IPS-11a (cell line): ENCODE data around the gene CCSER1.
"Not testable (repeated sequence)": the region's sequence is repeated elsewhere in the genome, so short reads cannot be mapped to it uniquely, and the experiment has no call there.

Experiments
- H3K4me3 ChIP-seq: one replicate; pipeline ENCODE4 v1.5.1; 2013; ENCODE audit warnings: low read depth, low read length, control low read depth

CCSER1 gene

GRCh38 chr4:91621446-91621845 lies 1494.3 kb downstream of the CCSER1 start:
- H3K4me3 ChIP-seq: no peak overlapping the region

- no peak overlapping the region for H3K4me3 ChIP-seq
Observed at GRCh38 chr4:91622925-91623602, 1495.9 kb downstream of the CCSER1 start.

DNA sequence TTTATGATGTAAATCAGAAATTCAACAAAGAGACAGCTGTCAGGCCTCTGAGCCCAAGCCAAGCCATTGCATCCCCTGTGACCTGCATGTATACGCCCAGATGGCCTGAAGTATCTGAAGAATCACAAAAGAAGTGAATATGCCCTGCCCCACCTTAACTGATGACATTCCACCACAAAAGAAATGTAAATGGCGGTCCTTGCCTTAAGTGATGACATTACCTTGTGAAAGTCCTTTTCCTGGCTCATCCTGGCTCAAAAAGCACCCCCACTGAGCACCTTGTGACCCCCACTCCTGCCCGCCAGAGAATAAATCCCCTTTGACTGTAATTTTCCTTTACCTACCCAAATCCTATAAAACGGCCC lies 1496.4 kb downstream of the CCSER1 start:
- not testable (repeated sequence) for H3K4me3 ChIP-seq

DNA sequence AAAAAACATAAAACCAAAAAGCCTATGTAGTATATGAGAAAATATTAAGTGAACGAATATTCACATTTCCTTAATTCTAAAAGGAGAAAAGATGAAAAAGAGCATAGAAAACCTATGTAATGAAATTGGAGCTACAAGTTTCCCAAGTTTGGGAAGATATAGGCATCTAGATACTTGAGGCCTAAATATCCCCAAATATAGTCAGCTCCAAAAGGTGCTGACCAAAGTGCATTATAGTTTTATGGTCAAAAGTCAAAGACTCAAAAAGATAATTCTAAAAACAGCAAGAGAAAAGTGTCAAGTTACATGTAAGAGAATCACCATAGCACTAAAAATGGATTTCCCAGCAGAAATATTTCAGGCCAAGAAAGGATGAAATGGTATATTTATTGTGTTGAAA lies 1502.9 kb downstream of the CCSER1 start:
- no peak overlapping the region for H3K4me3 ChIP-seq

DNA sequence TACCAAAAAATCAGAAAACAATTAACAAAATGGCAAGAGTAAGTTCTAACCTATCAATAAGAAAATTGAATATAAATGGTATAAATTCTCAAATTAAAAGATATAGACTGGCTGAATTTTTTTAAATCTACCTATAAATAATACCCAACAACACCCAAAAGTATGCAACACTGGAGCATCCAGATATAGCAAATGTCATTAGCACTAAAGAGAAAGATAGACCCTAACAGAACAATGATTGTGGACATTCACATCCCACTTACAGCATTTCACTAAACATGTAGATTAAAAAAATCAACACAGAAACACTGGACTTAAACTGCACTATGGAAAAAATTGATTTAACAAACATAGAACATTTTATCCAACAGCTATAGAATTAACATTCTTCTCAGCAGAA lies 1503.6 kb downstream of the CCSER1 start:
- no peak overlapping the region for H3K4me3 ChIP-seq

- no peak overlapping the region for H3K4me3 ChIP-seq
Observed at GRCh38 chr4:91631335-91631734, 1504.1 kb downstream of the CCSER1 start.

DNA sequence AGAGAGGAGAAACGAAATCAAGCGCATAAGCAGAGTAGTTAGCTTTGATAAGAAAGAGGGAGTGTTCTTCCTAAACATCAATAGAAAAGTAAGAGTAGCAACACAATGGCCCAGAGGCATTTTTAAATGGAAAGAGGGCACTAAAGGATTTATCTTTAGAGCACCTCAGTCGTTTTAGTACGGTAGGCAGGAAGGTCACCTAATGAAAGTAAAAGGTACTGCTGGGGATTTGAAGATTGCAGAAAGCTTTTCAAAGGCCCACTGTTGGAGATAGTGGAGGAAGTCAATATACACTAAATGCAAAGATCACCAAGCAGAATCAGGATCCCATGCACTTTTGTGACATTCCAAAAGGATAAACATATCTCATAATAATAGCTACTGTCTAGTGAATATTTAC lies 1508.9 kb downstream of the CCSER1 start:
- no peak overlapping the region for H3K4me3 ChIP-seq
